GM23338 (cell line): ENCODE measurements around the gene DLEU7. TPM values are rescaled to one million over a fixed set of nuclear protein-coding genes. Genes with fewer than 3 reads are reported as not detected.
A peak's percentile ranks its signal among the peaks of the same experiment; 100 is the strongest.

Experiments
- ATAC-seq: fragments of 200-7000 bp; cut with Tn5 transposase; 3 replicates; pipeline ENCODE4 v1.9.1; 2020
- DNase-seq: peaks from one replicate; pipeline ENCODE4 v3.0.0-alpha.2; 2015; ENCODE audit warnings: low spot score
- H2AFZ ChIP-seq: fragments of 200-600 bp; sonication (generic); 2 replicates; pipeline ENCODE4 v1.8.0; 2016; ENCODE audit warnings: antibody characterized with exemption, mild to moderate bottlenecking, moderate library complexity
- H3F3A ChIP-seq: fragments of 200-600 bp; sonication (generic); replicated peaks from 2 replicates; pipeline ENCODE4 v1.8.0; 2017; ENCODE audit warnings: antibody characterized with exemption, mixed run types, low read depth
- H3K27ac ChIP-seq: fragments of 200-600 bp; sonication (generic); 2 replicates; pipeline ENCODE4 v1.6.1; 2016; ENCODE audit warnings: low read depth
- H3K27me3 ChIP-seq: fragments of 200-600 bp; sonication (generic); 2 replicates; pipeline ENCODE4 v1.8.0; 2016; ENCODE audit warnings: mild to moderate bottlenecking, mixed run types, moderate library complexity; ENCODE audit not compliant: insufficient read depth
- H3K36me3 ChIP-seq: fragments of 200-600 bp; sonication (generic); 2 replicates; pipeline ENCODE4 v1.8.0; 2016; ENCODE audit warnings: mild to moderate bottlenecking; ENCODE audit not compliant: insufficient read depth
- H3K4me1 ChIP-seq: fragments of 200-600 bp; sonication (generic); 2 replicates; pipeline ENCODE4 v1.8.0; 2016; ENCODE audit warnings: mild to moderate bottlenecking, moderate library complexity; ENCODE audit not compliant: insufficient read depth
- H3K4me2 ChIP-seq: fragments of 200-600 bp; sonication (generic); 2 replicates; pipeline ENCODE4 v1.7.1; 2017; ENCODE audit warnings: mixed run types
- H3K4me3 ChIP-seq: fragments of 200-600 bp; sonication (generic); 2 replicates; pipeline ENCODE4 v1.6.1; 2016; ENCODE audit warnings: mixed run types
- H3K79me2 ChIP-seq: fragments of 200-600 bp; sonication (generic); replicated peaks from 2 replicates; pipeline ENCODE4 v1.8.0; 2017; ENCODE audit warnings: mild to moderate bottlenecking; ENCODE audit not compliant: insufficient read depth
- H3K9me2 ChIP-seq: fragments of 200-600 bp; sonication (generic); 2 replicates; pipeline ENCODE4 v1.8.0; 2017; ENCODE audit not compliant: insufficient read depth
- H4K20me1 ChIP-seq: fragments of 200-600 bp; sonication (generic); replicated peaks from 2 replicates; pipeline ENCODE4 v1.8.0; 2017; ENCODE audit warnings: mild to moderate bottlenecking; ENCODE audit not compliant: insufficient read depth
- H3K27ac Mint-ChIP-seq: 2 replicates; pipeline ENCODE4 v1.8.0; 2020; ENCODE audit warnings: inconsistent platforms, mild to moderate bottlenecking, moderate library complexity, mixed read lengths
- H3K27me3 Mint-ChIP-seq: 3 replicates; pipeline ENCODE4 v1.8.0; 2022; ENCODE audit warnings: low read depth, mild to moderate bottlenecking, moderate library complexity, mixed read lengths, inconsistent platforms; ENCODE audit not compliant: insufficient read depth, poor library complexity
- H3K36me3 Mint-ChIP-seq: 3 replicates; pipeline ENCODE4 v1.8.0; 2021; ENCODE audit warnings: low read depth, mild to moderate bottlenecking, inconsistent platforms, moderate library complexity, mixed read lengths
- H3K4me1 Mint-ChIP-seq: 3 replicates; pipeline ENCODE4 v1.8.0; 2020; ENCODE audit warnings: mild to moderate bottlenecking, inconsistent platforms, mixed read lengths
- H3K4me3 Mint-ChIP-seq: 3 replicates; pipeline ENCODE4 v1.8.0; 2021; ENCODE audit warnings: moderate library complexity, mild to moderate bottlenecking, inconsistent platforms, mixed read lengths
- H3K9me3 Mint-ChIP-seq: 3 replicates; pipeline ENCODE4 v1.8.0; 2020; ENCODE audit warnings: moderate library complexity, mild to moderate bottlenecking, inconsistent platforms, mixed read lengths
- CREB1 ChIP-seq: fragments of 250-450 bp; sonication (Bioruptor Pico); IDR thresholded peaks from 2 replicates; pipeline ENCODE4 v1.5.0; 2020; ENCODE audit warnings: low read depth, mild to moderate bottlenecking, moderate library complexity
- EZH2 ChIP-seq: fragments of 200-600 bp; sonication (generic); IDR thresholded peaks from one replicate; pipeline ENCODE4 v1.8.0; 2017; ENCODE audit warnings: antibody characterized with exemption, mild to moderate bottlenecking, low read depth; ENCODE audit not compliant: unreplicated experiment
- EZH2phosphoT487 ChIP-seq: fragments of 200-600 bp; sonication (generic); IDR thresholded peaks from one replicate; pipeline ENCODE4 v1.8.1; 2018; ENCODE audit warnings: antibody characterized with exemption; ENCODE audit not compliant: unreplicated experiment
- JUNB ChIP-seq: IDR thresholded peaks from one replicate; pipeline ENCODE4 v1.6.1; 2016; ENCODE audit warnings: antibody characterized with exemption; ENCODE audit not compliant: unreplicated experiment
- NANOG ChIP-seq: IDR thresholded peaks from 2 replicates; pipeline ENCODE4 v1.6.1; 2016; ENCODE audit warnings: antibody characterized with exemption, borderline replicate concordance
- POLR2AphosphoS5 ChIP-seq: IDR thresholded peaks from 2 replicates; pipeline ENCODE4 v1.6.1; 2016; ENCODE audit warnings: antibody characterized with exemption, low read depth
- STAT1 ChIP-seq: IDR thresholded peaks from one replicate; pipeline ENCODE4 v1.6.1; 2016; ENCODE audit warnings: antibody characterized with exemption; ENCODE audit not compliant: unreplicated experiment
- ZNF114 ChIP-seq: fragments of 250-450 bp; sonication (Bioruptor Pico); IDR thresholded peaks from 2 replicates; pipeline ENCODE4 v1.5.0; 2020; ENCODE audit warnings: mild to moderate bottlenecking, moderate library complexity
- ZNF331 ChIP-seq: fragments of 250-450 bp; sonication (Bioruptor Pico); IDR thresholded peaks from 2 replicates; pipeline ENCODE4 v1.5.0; 2020; ENCODE audit warnings: low read depth, mild to moderate bottlenecking, moderate library complexity
- polyA plus RNA-seq: library from polyadenylated mRNA; unstranded; fragments of >200 nt; fragmentation: Nextera tagmentation; extraction: Ambion mirVana; gene quantifications from 2 replicates; pipeline ENCODE4 v1.2.1, GENCODE V29; 2016
- total RNA-seq: library from RNA; depleted of rRNA; stranded (reverse); fragments of >200 nt; shearing (Covaris generic); gene quantifications from 2 replicates; pipeline ENCODE4 v1.2.3, GENCODE V29; 2014
- TF ChIP-seq, protein P1 (sequence below): IDR thresholded peaks from one replicate; pipeline ENCODE4 v1.6.1; 2018; ENCODE audit warnings: antibody characterized with exemption; ENCODE audit not compliant: unreplicated experiment
- TF ChIP-seq, protein P2 (sequence below): IDR thresholded peaks from 2 replicates; pipeline ENCODE4 v1.6.1; 2016; ENCODE audit warnings: antibody characterized with exemption
- TF ChIP-seq, protein P3 (sequence below), 2 experiments: fragments of 200-600 bp in 1 of 2; sonication (generic) in 1 of 2; conservative IDR thresholded peaks; 2 replicates each; pipeline versions ENCODE4 v1.5.1 to v1.6.1; 2016 to 2017; ENCODE audit warnings: antibody characterized with exemption in 2 of 2, low read depth in 2 of 2, mild to moderate bottlenecking in 2 of 2, moderate library complexity in 1 of 2
- TF ChIP-seq, protein P4 (sequence below): fragments of 250-450 bp; sonication (Bioruptor Pico); IDR thresholded peaks from 2 replicates; pipeline ENCODE4 v1.5.0; 2020; ENCODE audit warnings: mild to moderate bottlenecking, moderate library complexity

DLEU7 gene
- total and polyA plus RNA-seq, 2 experiments from 2014 or later = 8.7 to 11.6 TPM

DNA sequence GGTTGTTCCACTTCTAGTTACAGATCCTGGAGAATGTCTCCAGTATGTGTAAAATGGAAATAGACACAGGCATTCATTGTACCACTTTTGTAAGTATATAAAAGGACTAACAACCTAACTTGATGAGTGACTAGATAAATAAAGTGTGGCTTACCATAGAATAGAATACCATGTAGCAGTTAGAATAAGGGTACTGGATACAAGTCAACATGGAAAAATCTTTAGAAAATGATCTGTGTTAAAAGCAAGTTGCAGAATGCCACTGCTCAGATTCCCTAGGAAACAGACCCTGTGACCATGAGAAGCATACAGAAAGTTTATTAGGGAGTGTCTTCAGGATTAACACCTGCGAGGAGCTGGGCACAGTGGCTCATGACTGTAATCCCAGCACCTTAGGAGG, 40.2 kb upstream of the DLEU7 start:
- H3K27me3 Mint-ChIP-seq = no peaks in the 10 kb centered on the region
- no peaks in the 10 kb centered on the region for H3K36me3 Mint-ChIP-seq
- H2AFZ ChIP-seq = 0 out of 2 replicates have a peak overlapping the region, but pooled peaks have one; percentile 12

More for the DNA sequence above, 40.2 kb upstream of the DLEU7 start:
- no peaks in the 10 kb centered on the region for H3K4me1 ChIP-seq
- no peaks in the 10 kb centered on the region for H3K79me2 ChIP-seq
- no peaks in the 10 kb centered on the region for H3K27me3 ChIP-seq
- ATAC-seq = no peak
- no peaks in the 10 kb centered on the region for H3K36me3 ChIP-seq
- no peak overlapping the region for H3K4me2 ChIP-seq
- Mint-ChIP-seq H3K4me3 (no peak overlapping the region), H3K9me3 (no peaks in the 10 kb centered on the region), H3K4me1 (no peaks in the 10 kb centered on the region), H3K27ac (no peak overlapping the region)
- no peak for DNase-seq
- H3F3A ChIP-seq = no peaks in the 10 kb centered on the region
- no peak overlapping the region for H3K27ac ChIP-seq
- H4K20me1 ChIP-seq = no peaks in the 10 kb centered on the region
- H3K4me3 ChIP-seq = no peak overlapping the region
- TF ChIP-seq CREB1 (CRISPR knock-in tag) (no peak), POLR2AphosphoS5 (no peak), STAT1 (no peak), JUNB (no peak), EZH2phosphoT487 (no peak), ZNF114 (CRISPR knock-in tag) (no peak), EZH2 (no peak), ZNF331 (CRISPR knock-in tag) (no peak), NANOG (no peak)
- TF ChIP-seq, protein P1, sequence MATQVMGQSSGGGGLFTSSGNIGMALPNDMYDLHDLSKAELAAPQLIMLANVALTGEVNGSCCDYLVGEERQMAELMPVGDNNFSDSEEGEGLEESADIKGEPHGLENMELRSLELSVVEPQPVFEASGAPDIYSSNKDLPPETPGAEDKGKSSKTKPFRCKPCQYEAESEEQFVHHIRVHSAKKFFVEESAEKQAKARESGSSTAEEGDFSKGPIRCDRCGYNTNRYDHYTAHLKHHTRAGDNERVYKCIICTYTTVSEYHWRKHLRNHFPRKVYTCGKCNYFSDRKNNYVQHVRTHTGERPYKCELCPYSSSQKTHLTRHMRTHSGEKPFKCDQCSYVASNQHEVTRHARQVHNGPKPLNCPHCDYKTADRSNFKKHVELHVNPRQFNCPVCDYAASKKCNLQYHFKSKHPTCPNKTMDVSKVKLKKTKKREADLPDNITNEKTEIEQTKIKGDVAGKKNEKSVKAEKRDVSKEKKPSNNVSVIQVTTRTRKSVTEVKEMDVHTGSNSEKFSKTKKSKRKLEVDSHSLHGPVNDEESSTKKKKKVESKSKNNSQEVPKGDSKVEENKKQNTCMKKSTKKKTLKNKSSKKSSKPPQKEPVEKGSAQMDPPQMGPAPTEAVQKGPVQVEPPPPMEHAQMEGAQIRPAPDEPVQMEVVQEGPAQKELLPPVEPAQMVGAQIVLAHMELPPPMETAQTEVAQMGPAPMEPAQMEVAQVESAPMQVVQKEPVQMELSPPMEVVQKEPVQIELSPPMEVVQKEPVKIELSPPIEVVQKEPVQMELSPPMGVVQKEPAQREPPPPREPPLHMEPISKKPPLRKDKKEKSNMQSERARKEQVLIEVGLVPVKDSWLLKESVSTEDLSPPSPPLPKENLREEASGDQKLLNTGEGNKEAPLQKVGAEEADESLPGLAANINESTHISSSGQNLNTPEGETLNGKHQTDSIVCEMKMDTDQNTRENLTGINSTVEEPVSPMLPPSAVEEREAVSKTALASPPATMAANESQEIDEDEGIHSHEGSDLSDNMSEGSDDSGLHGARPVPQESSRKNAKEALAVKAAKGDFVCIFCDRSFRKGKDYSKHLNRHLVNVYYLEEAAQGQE = no peak
- TF ChIP-seq, protein P2, sequence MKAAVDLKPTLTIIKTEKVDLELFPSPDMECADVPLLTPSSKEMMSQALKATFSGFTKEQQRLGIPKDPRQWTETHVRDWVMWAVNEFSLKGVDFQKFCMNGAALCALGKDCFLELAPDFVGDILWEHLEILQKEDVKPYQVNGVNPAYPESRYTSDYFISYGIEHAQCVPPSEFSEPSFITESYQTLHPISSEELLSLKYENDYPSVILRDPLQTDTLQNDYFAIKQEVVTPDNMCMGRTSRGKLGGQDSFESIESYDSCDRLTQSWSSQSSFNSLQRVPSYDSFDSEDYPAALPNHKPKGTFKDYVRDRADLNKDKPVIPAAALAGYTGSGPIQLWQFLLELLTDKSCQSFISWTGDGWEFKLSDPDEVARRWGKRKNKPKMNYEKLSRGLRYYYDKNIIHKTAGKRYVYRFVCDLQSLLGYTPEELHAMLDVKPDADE = no peak
- TF ChIP-seq, protein P3, sequence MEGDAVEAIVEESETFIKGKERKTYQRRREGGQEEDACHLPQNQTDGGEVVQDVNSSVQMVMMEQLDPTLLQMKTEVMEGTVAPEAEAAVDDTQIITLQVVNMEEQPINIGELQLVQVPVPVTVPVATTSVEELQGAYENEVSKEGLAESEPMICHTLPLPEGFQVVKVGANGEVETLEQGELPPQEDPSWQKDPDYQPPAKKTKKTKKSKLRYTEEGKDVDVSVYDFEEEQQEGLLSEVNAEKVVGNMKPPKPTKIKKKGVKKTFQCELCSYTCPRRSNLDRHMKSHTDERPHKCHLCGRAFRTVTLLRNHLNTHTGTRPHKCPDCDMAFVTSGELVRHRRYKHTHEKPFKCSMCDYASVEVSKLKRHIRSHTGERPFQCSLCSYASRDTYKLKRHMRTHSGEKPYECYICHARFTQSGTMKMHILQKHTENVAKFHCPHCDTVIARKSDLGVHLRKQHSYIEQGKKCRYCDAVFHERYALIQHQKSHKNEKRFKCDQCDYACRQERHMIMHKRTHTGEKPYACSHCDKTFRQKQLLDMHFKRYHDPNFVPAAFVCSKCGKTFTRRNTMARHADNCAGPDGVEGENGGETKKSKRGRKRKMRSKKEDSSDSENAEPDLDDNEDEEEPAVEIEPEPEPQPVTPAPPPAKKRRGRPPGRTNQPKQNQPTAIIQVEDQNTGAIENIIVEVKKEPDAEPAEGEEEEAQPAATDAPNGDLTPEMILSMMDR (conservative IDR thresholded peaks at IDR 0.05; ENCODE audit: low read depth in 2 of 2) = no peak
- TF ChIP-seq, protein P4, sequence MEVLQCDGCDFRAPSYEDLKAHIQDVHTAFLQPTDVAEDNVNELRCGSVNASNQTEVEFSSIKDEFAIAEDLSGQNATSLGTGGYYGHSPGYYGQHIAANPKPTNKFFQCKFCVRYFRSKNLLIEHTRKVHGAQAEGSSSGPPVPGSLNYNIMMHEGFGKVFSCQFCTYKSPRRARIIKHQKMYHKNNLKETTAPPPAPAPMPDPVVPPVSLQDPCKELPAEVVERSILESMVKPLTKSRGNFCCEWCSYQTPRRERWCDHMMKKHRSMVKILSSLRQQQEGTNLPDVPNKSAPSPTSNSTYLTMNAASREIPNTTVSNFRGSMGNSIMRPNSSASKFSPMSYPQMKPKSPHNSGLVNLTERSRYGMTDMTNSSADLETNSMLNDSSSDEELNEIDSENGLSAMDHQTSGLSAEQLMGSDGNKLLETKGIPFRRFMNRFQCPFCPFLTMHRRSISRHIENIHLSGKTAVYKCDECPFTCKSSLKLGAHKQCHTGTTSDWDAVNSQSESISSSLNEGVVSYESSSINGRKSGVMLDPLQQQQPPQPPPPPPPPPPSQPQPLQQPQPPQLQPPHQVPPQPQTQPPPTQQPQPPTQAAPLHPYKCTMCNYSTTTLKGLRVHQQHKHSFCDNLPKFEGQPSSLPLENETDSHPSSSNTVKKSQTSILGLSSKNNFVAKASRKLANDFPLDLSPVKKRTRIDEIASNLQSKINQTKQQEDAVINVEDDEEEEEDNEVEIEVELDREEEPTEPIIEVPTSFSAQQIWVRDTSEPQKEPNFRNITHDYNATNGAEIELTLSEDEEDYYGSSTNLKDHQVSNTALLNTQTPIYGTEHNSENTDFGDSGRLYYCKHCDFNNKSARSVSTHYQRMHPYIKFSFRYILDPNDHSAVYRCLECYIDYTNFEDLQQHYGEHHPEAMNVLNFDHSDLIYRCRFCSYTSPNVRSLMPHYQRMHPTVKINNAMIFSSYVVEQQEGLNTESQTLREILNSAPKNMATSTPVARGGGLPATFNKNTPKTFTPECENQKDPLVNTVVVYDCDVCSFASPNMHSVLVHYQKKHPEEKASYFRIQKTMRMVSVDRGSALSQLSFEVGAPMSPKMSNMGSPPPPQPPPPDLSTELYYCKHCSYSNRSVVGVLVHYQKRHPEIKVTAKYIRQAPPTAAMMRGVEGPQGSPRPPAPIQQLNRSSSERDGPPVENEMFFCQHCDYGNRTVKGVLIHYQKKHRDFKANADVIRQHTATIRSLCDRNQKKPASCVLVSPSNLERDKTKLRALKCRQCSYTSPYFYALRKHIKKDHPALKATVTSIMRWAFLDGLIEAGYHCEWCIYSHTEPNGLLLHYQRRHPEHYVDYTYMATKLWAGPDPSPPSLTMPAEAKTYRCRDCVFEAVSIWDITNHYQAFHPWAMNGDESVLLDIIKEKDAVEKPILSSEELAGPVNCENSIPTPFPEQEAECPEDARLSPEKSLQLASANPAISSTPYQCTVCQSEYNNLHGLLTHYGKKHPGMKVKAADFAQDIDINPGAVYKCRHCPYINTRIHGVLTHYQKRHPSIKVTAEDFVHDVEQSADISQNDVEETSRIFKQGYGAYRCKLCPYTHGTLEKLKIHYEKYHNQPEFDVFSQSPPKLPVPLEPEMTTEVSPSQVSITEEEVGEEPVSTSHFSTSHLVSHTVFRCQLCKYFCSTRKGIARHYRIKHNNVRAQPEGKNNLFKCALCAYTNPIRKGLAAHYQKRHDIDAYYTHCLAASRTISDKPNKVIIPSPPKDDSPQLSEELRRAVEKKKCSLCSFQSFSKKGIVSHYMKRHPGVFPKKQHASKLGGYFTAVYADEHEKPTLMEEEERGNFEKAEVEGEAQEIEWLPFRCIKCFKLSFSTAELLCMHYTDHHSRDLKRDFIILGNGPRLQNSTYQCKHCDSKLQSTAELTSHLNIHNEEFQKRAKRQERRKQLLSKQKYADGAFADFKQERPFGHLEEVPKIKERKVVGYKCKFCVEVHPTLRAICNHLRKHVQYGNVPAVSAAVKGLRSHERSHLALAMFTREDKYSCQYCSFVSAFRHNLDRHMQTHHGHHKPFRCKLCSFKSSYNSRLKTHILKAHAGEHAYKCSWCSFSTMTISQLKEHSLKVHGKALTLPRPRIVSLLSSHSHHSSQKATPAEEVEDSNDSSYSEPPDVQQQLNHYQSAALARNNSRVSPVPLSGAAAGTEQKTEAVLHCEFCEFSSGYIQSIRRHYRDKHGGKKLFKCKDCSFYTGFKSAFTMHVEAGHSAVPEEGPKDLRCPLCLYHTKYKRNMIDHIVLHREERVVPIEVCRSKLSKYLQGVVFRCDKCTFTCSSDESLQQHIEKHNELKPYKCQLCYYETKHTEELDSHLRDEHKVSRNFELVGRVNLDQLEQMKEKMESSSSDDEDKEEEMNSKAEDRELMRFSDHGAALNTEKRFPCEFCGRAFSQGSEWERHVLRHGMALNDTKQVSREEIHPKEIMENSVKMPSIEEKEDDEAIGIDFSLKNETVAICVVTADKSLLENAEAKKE (CRISPR knock-in tag) = no peak
- H3K9me2 ChIP-seq = no peaks in the 10 kb centered on the region
